ENCODE measurements around the gene SOAT1.
"Not testable (repeated sequence)": the region's sequence is repeated elsewhere in the genome, so short reads cannot be mapped to it uniquely, and the experiment has no call there.

Gene SOAT1

DNA sequence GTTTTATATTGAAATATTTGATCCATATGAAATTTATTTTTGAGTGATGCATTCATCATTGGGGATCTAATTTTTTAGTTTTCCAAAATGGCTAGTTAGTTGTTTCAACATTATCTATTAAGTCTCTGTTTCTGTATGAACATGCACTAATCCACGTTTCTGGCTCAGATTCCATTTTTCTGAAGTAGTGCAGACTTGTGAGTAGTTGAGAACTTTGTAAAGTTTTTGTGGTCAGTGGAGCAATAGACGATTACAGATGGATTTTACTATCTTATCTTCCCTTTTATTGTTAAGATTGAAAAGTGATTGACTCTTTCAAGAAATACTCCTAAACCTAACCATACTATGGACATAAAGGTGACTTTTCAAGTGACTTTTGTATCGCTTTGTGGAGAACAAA is 16.7 kb downstream of the SOAT1 start:
- no peak for DNase-seq

DNA sequence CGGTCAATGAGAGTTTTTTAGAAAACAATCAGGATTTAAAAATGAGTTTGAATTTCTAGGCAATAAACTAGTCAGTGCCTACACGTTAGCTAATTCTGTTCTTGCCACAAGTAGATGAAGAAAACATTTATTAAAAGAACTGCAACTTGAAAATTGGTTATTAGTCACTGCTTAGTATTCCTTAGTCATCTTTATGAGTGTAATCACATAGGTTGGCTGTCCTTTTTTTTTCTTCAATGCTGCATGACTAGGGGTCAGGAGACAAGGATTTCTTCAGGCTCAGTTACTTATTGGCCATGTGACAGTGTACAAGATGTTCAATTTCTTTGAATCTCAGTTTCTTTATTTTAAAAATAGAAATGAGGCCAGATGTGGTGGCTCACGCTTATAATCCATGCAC is 17.1 kb downstream of the SOAT1 start:
- no peak for DNase-seq

DNA sequence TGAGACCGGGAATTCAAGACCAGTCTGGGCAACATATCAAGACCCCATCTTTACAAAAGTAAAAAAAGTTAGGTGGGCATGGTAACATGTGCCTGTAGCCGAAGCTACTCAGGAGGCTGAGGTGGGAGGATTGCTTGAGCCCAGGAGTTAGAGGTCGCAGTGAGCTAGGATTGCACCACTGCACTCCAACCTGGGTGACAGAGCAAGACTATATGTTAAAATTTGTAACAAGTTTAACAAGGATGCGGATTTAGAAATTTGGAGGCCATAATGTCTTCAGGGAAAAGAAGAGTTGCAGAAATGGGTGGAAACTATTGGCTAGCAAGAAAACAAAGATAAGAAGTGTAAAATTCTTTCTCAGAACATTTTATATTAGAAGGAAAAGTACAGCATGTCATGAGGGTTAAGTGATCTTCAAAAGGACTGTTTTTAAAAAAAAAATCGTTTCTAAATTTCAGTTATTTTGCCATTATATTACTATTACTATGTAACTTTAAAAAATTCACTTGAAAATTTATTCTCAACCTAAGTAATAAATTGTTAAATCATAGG is 17.6 kb downstream of the SOAT1 start:
- DNase-seq: no peak

DNA sequence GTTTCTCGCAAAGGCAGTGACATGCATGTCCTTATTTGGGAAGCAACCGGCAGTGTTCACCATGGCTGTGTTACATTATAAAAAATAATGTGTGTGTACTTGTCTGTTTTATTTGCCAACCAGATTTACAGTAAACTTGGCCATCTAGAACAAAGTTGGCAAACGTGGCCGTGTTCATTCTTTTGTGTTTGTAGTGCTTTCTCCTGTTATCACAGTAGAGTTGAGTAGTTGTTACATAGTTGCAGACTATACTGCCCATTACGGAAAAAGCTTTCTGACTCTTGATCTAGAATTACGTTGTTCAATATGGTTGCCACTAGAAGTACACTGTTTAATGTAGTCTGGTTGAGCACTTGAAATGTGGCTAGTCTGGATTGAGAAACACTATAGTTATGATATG is 19.4 kb downstream of the SOAT1 start:
- no peak for DNase-seq

DNA sequence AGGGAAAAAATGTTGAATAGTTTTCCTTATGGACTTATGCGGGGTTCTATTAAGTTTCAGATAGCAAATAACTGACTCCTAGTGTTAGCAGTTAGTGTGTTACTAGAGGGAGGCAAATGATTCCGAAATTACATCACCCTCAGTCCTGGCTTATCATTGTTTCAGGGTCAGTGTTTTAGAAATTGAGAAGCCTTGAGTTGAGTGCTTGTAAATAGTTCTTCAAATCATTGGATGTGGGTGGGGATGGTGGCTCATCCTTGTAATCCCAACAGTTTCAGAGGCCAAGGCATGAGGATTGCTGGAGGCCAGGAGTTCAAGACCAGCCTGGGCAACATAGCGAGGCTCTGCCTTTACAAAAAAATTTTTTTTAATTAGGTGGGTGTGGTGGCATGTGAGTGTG is 21.3 kb downstream of the SOAT1 start:
- DNase-seq: no peak

DNA sequence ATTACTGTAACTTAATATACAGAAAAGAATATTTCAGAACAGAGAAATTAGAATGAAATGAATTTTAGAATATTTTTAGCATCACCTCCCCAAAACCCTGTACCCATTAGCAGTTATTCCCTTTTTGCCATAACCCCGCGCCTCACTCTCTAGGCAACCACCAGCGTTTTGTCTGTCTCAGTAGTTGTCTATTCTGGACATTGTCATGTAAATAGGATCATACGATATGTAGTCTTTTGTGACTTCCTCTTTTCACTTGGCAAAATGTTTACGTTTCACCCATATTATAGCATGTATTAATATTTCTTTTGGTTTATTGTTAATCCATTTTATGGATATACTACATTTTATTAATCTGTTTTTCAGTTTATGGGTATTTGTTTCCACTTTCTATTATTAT is 24.9 kb downstream of the SOAT1 start:
- no peak for DNase-seq

DNA sequence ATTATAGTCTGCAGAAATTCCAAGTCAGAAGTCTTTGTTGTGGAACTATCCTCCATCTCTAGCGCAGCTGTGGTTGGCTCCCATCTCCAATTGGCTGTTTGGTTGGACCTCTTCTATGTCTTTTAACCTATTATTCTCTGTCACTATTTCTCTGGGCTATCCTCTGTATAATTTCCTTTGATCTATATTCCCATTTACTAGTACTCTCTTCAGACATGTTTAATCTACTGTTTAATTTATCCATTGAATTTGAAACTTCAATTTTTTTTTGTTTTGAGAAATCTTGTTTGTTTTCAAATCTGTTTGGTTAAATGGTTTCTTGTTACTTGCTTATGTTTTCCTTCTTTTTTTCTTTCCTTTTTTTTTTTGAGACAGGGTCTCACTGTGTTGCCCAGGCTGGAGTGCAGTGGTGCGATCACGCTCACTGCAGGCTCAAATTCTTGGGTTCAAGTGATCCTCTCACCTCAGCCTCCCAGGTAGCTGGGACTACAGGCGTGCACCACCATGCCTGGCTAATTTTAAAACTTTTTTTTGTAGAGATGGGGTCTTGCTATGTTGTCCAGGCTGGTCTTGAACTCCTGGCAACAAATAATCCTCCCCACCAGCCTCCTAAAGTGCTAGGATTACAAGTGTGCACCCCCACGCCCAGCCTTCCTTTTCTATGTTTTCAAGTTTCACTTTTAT is 28.1 kb downstream of the SOAT1 start:
- DNase-seq: no peak

DNA sequence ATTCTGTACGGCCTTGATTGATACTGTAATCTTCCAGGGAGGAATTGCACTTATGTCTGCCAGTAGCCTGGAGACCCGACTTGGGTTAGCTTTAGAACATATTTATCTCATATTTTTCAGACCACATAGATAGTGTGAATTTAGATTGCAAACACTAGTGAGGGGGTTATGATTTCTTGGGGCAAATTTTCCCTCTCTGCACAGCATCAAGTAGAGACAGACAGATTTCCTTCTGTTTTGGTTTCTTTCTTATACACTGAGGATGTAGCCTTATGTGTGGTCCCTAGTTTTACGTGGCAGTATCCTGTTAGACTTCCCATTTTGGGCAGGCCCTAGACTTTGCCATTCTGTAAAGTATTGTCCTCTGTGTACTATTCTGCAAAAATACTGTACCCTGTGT is 29.0 kb downstream of the SOAT1 start:
- no peak for DNase-seq

DNA sequence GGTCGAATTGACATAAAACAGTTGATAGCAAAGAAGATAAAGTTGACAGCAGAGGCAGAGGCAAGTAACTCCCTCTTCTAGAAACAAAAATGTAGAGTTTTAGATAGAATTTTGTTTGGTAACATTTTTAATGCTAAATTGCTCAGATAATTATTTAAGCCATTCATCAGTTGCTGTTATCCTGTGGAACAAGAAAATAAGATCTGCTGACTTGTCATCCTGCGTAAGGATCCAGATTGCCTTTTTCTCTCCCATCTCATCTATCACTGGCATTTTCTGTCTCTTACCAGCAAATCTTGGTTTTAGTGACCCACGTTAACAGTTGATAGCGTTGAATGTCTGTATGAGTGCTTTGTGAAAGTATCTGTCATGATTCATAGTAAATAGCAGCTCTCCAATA is 29.8 kb downstream of the SOAT1 start:
- no peak for DNase-seq

DNA sequence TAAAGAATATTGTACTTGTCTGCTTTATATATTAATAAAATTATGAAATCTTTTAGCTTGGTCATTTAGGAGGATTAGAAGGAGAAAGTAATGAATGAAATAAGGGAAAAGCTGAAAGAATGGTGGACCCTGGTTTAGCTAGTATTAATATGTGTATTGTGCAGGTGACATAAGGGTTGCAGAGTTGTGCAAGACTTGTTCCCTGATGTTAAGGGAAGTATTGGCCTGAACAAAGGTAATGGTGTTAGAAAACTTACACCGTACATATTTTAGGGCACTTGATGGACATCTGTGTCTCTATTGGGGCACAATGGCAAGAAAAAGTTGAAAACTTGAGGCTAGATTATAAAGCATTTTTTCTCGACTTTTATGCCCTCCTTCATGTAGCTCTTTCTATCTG is 32.2 kb downstream of the SOAT1 start:
- DNase-seq: no peak

DNA sequence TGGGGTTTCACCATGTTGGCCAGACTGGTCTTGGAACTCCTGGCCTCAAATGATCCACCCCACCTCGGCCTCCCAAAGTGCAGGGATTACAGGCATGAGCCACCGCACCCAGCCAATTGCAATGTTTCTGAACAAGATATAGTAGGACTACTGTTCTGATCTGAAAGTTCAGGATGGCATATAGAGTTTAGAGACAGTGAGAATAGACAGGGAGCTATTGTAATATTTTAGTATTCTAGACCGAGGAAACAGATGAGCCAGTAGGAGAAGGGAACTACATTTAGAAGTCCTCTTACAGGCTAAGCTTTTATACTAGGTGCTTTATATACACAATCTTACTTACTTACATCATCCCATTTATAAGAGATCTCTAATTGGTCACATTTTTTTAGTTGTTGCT is 33.1 kb downstream of the SOAT1 start:
- no peak for DNase-seq

DNA sequence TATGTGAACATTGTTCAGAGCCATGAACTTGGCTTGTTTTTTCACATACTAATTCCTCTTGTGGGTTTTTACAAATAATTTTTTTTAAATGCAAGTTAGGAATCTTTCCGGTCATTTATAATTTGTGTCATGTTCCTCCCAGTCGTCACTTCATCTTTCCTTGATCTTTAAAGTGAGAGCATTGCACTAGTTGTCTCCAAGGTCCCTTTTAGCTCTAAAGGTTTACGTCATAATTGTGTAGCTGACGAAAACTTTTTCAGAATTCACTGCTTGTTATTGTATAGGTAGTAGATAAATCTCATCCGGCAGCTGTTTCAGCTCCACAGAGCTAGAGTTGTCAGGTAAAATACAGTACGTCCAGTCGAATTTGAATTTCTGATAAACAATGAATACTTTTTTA is 33.6 kb downstream of the SOAT1 start:
- DNase-seq: no peak

DNA sequence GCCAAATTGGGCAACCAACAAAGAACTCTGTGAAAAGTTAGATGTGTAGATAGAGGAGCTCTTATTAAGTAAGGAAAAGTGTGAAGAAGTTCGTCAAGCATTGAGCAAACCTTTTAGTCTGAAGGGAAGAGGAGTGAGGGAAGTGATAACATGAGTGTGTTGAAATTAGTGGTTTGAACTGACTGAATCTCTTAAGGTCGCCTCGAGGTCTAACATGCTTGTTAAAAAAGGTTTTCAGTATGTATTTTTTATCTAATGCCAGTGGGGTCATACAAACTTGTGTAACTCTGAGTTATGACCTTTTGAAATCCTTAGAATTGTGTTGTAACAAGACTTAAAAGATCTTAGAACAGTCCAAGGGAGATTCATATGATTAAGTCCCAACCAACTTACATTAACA is 34.1 kb downstream of the SOAT1 start:
- DNase-seq: no peak

DNA sequence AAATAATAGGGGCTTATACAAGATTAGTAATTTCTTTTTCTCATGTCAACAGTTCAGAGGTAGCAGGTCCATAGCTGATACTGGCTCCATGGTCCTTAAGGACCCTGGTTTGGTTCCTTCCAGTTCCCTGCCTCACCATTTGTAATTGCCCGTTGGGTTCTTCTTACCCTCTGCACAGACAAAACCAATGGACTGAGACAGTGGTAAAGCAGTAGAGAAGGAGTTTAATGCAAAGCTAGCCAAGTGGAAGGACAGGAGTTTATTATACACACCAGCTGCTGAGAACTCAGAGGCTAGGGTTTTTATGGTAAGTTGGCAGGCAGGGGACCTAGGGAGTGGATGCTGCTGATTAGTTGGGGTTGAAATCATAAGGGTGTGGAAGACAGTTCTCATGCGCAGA is 36.3 kb downstream of the SOAT1 start:
- DNase-seq: no peak

DNA sequence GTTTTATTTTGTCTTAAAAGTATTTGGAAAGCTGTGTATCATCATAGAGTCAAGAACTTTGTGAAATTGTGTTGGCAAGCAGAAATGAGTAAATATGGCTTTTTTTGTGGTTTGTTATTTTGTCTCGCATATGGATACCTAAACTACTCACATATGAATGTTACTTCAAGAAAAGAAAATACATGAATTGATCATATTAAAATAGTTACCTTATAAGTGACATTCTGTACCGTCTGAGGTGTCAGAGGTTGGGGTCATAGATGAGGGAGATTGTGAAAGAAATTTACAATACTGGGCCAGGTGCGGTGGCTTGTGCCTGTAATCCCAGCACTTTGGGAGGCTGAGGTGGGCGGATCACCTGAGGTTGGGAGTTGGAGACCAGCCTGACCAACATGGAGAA is 40.8 kb downstream of the SOAT1 start:
- no peak for DNase-seq

DNA sequence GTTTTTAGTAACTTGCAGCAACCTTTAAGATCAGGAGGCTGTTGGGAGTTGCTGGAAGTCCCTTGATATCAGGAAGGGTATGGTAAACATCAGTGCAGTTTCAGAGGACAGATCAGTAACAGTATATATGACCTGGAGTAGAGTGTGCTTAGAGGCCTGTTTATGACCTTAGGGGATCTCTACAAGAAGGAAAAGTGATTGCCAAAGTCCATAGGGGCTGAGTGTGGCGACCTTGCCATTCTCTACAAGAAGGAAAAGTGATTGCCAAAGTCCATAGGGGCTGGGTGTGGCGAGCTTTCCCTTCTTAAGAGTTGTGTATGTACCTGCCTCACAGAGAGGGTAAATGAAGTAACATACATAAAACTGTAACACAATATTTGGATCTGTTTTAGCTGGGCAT is 43.7 kb downstream of the SOAT1 start:
- DNase-seq: no peak

DNA sequence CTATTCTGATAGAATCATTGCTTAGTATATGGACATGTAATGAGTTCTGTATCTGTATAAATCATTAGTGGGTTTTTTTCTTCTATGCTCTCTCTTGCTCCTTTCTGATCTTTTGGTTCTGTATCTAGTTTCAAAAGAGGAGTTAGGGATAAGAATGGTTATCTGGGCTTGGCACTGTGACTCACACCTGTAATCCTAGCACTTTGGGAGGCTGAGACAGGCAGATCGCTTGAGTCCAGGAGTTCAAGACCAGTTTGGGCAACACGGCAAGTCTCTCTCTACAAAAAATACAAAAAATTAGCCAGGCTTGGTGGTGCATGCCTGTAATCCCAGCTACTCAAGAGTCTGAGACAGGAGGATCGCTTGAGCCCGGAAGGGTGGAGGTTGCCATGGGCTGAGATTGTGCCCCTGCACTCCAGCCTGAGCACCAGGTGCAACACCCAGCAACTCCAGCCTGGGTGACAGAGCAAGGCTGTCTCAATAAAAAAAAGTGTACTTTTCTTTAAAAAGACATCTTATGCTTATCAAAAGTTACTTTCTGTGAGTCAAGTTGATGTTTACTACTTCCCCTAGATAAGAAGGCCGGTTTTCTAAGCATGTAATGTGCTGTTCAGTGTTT is 44.5 kb downstream of the SOAT1 start:
- no peak for DNase-seq

DNA sequence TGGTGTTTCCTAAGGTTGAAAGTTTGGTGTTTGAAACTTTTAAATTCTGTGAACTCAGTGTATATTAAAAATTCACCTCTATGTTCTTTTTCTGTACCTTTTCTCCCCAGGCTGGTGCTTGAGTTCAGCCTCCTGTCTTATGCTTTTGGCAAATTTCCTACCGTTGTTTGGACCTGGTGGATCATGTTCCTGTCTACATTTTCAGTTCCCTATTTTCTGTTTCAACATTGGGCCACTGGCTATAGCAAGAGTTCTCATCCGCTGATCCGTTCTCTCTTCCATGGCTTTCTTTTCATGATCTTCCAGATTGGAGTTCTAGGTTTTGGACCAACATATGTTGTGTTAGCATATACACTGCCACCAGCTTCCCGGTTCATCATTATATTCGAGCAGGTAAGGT is 47.3 kb downstream of the SOAT1 start:
- no peak for DNase-seq

DNA sequence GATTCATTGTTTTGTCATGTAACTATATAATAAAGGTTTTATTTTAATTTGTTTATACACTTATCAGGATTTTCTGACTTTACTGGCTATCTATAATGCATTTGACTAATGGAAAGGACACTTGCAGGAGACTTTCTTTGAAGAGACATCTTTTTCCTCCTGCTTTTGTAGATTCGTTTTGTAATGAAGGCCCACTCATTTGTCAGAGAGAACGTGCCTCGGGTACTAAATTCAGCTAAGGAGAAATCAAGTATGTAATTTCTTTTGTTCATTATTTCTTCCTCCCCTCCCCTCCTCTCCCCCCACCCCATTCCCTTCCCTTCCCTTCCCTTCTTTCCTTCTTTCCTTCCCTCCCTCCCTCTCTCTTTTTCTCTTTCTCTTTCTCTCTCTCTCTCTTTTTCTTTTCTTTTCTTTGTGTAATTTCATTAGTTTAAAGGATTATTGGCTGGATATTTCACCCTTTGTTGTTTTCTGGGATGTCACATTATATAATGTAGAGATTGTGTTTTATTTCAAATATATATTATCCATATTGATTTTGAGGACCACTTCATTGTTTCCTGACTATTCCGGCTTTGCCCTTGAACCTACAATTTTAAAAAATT is 48.4 kb downstream of the SOAT1 start:
- no peak for DNase-seq

DNA sequence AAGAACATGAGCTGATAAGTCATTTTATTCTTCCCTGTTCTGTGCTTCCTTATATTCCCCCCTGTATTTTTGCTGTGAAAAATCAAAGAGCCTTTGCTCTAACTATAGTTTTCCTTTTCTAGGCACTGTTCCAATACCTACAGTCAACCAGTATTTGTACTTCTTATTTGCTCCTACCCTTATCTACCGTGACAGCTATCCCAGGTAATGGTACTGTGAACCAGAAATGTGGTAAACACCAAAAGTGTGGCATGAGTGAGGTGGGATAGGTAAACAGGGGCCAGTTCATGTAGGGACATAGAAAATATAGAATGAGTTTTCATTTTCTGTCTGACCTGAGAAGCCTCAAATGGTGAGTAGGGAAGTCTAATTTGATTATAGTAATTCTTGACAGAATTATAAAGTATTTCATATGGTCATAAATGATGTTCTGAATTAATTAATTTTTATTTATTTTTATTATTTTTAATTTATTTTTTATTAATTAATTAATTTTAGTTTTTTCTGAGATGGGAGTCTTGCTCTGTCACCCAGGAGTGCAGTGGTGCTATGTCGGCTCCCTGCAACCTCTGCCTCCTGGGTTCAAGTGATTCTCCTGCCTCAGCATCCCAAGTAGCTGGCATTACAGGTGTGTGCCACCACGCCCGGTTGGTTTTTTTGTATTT is 49.3 kb downstream of the SOAT1 start:
- no peak for DNase-seq

DNA sequence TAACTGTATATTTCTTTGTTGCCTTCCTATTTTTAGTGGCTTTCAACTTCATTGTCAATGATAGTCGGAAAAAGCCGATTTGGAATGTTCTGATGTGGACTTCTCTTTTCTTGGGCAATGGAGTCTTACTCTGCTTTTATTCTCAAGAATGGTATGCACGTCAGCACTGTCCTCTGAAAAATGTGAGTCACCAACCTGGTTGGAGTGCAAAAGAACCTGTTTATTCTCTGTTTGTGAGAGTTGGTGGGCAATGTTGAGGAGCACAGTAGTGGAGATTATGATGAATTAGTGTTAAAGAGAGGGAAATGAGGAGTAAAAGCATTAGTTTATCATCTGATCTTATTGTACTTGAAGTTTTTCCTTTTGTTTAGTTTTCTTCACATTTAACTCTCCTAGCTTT is 57.7 kb downstream of the SOAT1 start:
- DNase-seq: no peak

DNA sequence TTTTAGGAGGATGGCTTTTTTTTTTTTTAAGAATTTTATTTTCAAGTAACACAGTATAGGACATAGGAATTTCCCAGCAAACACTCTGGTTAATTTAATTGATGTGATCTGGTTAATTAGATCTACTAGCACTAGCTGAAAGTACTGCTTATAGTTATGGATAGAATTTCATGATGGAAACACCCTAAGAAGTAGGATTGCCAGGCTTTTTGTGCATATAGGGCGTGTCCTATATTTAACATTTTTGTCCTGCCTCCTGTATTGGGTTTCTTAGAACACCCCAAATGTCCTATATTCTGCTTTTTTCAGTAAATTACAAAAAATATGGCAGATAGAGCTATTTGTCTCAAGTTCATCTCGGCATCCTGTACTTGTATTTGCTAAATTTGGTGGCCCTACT is 58.6 kb downstream of the SOAT1 start:
- no peak for DNase-seq

DNA sequence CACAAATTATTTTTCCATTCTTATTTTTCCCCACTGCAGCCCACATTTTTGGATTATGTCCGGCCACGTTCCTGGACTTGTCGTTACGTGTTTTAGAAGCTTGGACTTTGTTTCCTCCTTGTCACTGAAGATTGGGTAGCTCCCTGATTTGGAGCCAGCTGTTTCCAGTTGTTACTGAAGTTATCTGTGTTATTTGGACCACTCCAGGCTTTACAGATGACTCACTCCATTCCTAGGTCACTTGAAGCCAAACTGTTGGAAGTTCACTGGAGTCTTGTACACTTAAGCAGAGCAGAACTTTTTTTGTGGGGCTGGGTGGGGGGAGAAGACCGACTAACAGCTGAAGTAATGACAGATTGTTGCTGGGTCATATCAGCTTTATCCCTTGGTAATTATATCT is 59.9 kb downstream of the SOAT1 start:
- no peak for DNase-seq

DNA sequence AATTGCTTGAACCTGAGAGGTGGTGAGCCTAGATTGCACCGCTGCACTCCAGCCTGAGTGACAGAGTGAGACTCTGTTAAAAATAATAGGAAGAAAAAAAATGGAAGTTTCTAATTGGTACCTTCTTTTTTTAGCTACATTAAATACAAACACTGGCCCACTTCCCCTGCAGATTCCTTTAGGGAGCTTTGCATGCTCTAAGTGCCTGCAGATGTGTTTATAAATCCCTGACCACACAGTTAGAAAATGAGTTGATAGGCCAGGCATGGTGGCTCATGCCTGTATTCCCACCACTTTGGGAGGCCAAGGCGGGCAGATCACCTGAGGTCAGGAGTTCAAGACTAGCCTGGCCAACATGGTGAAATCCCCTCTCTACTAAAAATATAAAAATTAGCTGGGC is 68.0 kb downstream of the SOAT1 start:
- DNase-seq: not testable (repeated sequence)
